GM10248 (cell line): ENCODE results near the gene NPTX1.
A peak's percentile ranks its signal among the peaks of the same experiment; 100 is the strongest.

Experiments
- CTCF ChIA-PET: fragments of 300-600 bp; sonication (Branson Sonifier 250); formaldehyde crosslinking; extraction: SDS; loops from one replicate; lab custom pipeline; 2021; ENCODE audit warnings: antibody characterized with exemption; lab: Yijun Ruan, JAX
- POLR2A ChIA-PET: fragments of 350-650 bp; sonication (Branson Sonifier 250); formaldehyde crosslinking; extraction: SDS; loops from one replicate; lab custom pipeline; 2020; ENCODE audit warnings: antibody characterized with exemption; lab: Yijun Ruan, JAX
- DNase-seq: peaks from one replicate; pipeline ENCODE4 v3.0.0; 2012; ENCODE audit errors: extremely low spot score
- CTCF ChIP-seq: IDR thresholded peaks from 2 replicates; pipeline ENCODE4 v1.5.1; 2012; ENCODE audit warnings: mild to moderate bottlenecking, low read depth; ENCODE audit errors: extremely low read depth, missing control alignments, control extremely low read depth

Gene NPTX1

GRCh38 chr17:80427366-80428282 lies 48.8 kb downstream of the NPTX1 start:
- CTCF ChIA-PET: interaction anchor here (0.6 to 4.3 kb wide), 43 partner anchors 8 to 687 kb away, joined by 3 to 47 read pairs (median 4); partner anchors contain the start of genes CHMP6, ENDOV and RPTOR
- POLR2A ChIA-PET: no interaction called here
- TF ChIP-seq CTCF: no peak
- no peak for DNase-seq

GRCh38 chr17:80426671-80427326 lies 49.6 kb downstream of the NPTX1 start:
- DNase-seq: peak; percentile 95
- TF ChIP-seq CTCF: peak; percentile 96
- CTCF ChIA-PET: interaction anchor here (0.6 to 4.3 kb wide), 42 partner anchors 7 to 688 kb away, joined by 3 to 47 read pairs (median 4); partner anchors contain the start of genes CHMP6, ENDOV and RPTOR
- POLR2A ChIA-PET: no interaction called here

GRCh38 chr17:80425835-80426426 lies 50.5 kb downstream of the NPTX1 start:
- no peak for TF ChIP-seq CTCF
- ChIA-PET CTCF (interaction anchor here (0.9 to 4.3 kb wide), 8 partner anchors 10 to 556 kb away, joined by 3 to 47 read pairs (median 4); partner anchors contain the start of genes ENDOV and RPTOR), POLR2A (no interaction called here)
- no peak for DNase-seq

- TF ChIP-seq CTCF: no peak
- CTCF ChIA-PET: interaction anchor here (0.8 to 4.3 kb wide), 10 partner anchors 8 to 557 kb away, joined by 3 to 47 read pairs (median 3); partner anchors contain the start of gene RPTOR
- DNase-seq: no peak
- POLR2A ChIA-PET: no interaction called here
Observed at GRCh38 chr17:80424878-80425765, 51.3 kb downstream of the NPTX1 start.

GRCh38 chr17:80424261-80424660 lies 52.1 kb downstream of the NPTX1 start:
- no peak for DNase-seq
- ChIA-PET POLR2A (no interaction called here), CTCF (interaction anchor here (0.8 to 4.3 kb wide), 9 partner anchors 9 to 558 kb away, joined by 3 to 47 read pairs (median 4); partner anchors contain the start of gene ENDOV)
- TF ChIP-seq CTCF: no peak
